HG03354 (cell line): Measurements from ENCODE around the gene NEK8.
"Not testable (repeated sequence)": the region's sequence is repeated elsewhere in the genome, so short reads cannot be mapped to it uniquely, and the experiment has no call there.

Experiments
- ATAC-seq: cut with Tn5 transposase; IDR thresholded peaks from one replicate; pipeline ENCODE4 v1.9.1; 2021; ENCODE audit warnings: mild to moderate bottlenecking; ENCODE audit not compliant: unreplicated experiment, poor library complexity, severe bottlenecking

Gene NEK8

GRCh38 chr17:28706471-28707338, 21.9 kb upstream of the NEK8 start:
- ATAC-seq: no peak

GRCh38 chr17:28707339-28707720, 21.3 kb upstream of the NEK8 start:
- ATAC-seq: no peak

GRCh38 chr17:28710861-28711722, 17.5 kb upstream of the NEK8 start:
- peak; percentile 84 for ATAC-seq

- ATAC-seq: peak; percentile 29
Measured at GRCh38 chr17:28711723-28712031, 16.9 kb upstream of the NEK8 start, which contains the start of gene PROCA1. TSS of gene PROCA1 (minus strand) at chr17:28711888. CDS start at chr17:28711660, 228 bp downstream.

- ATAC-seq: no peak
Measured at GRCh38 chr17:28712032-28712704, 16.4 kb upstream of the NEK8 start.

- ATAC-seq: no peak
Measured at GRCh38 chr17:28712705-28713415, 15.7 kb upstream of the NEK8 start.

GRCh38 chr17:28714281-28714680, 14.3 kb upstream of the NEK8 start:
- no peak for ATAC-seq

- no peak for ATAC-seq
Measured at GRCh38 chr17:28715217-28715616, 13.4 kb upstream of the NEK8 start.

- no peak for ATAC-seq
Measured at GRCh38 chr17:28716740-28717577, 11.6 kb upstream of the NEK8 start.

- ATAC-seq: no peak
Measured at GRCh38 chr17:28717578-28718332, 10.8 kb upstream of the NEK8 start, which contains the start of gene RAB34. TSS of gene RAB34 (minus strand) at chr17:28717868. CDS start at chr17:28717266, 602 bp downstream.

GRCh38 chr17:28718333-28719020, 10.1 kb upstream of the NEK8 start:
- no peak for ATAC-seq

GRCh38 chr17:28719021-28719433, 9.6 kb upstream of the NEK8 start:
- ATAC-seq: no peak

GRCh38 chr17:28720247-28720996, 8.2 kb upstream of the NEK8 start:
- no peak for ATAC-seq

GRCh38 chr17:28720997-28721329, 7.6 kb upstream of the NEK8 start:
- not testable (repeated sequence) for ATAC-seq

- no peak for ATAC-seq
Measured at GRCh38 chr17:28722417-28723158, 6.0 kb upstream of the NEK8 start.

GRCh38 chr17:28723159-28723835, 5.3 kb upstream of the NEK8 start:
- ATAC-seq: no peak
